WERI-Rb-1 (cell line): Measurements from ENCODE around the gene ZNF248.

Experiments
- DNase-seq: peaks from one replicate; pipeline ENCODE4 v3.0.0-alpha.2; 2020
- H3K27ac ChIP-seq: fragments of 250-450 bp; sonication (Bioruptor Pico); 2 replicates; pipeline ENCODE4 v1.5.1; 2020; ENCODE audit warnings: mild to moderate bottlenecking, moderate library complexity
- H3K27me3 ChIP-seq: fragments of 250-450 bp; sonication (Bioruptor Pico); 2 replicates; pipeline ENCODE4 v1.5.1; 2021; ENCODE audit warnings: mild to moderate bottlenecking, low read depth, moderate library complexity; ENCODE audit not compliant: insufficient read depth, severe bottlenecking
- H3K36me3 ChIP-seq: fragments of 250-450 bp; sonication (Bioruptor Pico); 2 replicates; pipeline ENCODE4 v1.5.1; 2020; ENCODE audit warnings: mild to moderate bottlenecking, moderate library complexity
- H3K4me3 ChIP-seq: 2 replicates; pipeline ENCODE4 v1.5.1; 2011; ENCODE audit warnings: low read depth, mild to moderate bottlenecking, control low read depth, low read length
- H3K9me3 ChIP-seq: fragments of 250-450 bp; sonication (Bioruptor Pico); 2 replicates; pipeline ENCODE4 v1.5.1; 2021; ENCODE audit warnings: mild to moderate bottlenecking, moderate library complexity; ENCODE audit not compliant: severe bottlenecking
- TF ChIP-seq, protein P1 (sequence below): IDR thresholded peaks from 2 replicates; pipeline ENCODE4 v1.5.1; 2011; ENCODE audit warnings: low read depth, mild to moderate bottlenecking, control low read depth, inconsistent platforms, low read length

Gene ZNF248

DNA sequence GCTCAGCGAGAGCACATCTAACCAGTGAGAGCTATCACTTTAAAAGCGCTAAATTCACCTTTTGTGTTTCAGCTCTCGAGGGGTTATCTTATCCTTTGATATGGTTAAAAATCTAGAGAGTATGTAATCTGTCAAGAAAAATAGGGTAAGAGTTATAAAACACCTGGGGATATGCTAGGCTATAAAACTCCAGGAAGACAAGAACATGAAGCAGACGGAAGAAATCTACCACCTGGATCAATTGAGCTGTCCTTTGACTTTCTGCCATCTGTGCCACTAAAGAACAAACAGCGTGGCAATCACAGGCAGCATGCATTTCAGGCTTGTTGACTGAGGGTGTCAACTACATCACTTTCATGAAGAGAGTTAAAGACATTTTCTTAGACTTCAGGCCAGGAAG lies 83.1 kb downstream of the ZNF248 start:
- H3K27me3 ChIP-seq, result no peaks in the 10 kb centered on the region
- no peak overlapping the region for H3K27ac ChIP-seq
- TF ChIP-seq, protein P1, sequence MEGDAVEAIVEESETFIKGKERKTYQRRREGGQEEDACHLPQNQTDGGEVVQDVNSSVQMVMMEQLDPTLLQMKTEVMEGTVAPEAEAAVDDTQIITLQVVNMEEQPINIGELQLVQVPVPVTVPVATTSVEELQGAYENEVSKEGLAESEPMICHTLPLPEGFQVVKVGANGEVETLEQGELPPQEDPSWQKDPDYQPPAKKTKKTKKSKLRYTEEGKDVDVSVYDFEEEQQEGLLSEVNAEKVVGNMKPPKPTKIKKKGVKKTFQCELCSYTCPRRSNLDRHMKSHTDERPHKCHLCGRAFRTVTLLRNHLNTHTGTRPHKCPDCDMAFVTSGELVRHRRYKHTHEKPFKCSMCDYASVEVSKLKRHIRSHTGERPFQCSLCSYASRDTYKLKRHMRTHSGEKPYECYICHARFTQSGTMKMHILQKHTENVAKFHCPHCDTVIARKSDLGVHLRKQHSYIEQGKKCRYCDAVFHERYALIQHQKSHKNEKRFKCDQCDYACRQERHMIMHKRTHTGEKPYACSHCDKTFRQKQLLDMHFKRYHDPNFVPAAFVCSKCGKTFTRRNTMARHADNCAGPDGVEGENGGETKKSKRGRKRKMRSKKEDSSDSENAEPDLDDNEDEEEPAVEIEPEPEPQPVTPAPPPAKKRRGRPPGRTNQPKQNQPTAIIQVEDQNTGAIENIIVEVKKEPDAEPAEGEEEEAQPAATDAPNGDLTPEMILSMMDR, result no peak
- no peak overlapping the region for H3K4me3 ChIP-seq
- no peaks in the 10 kb centered on the region for H3K36me3 ChIP-seq
- DNase-seq, result no peak
- no peaks in the 10 kb centered on the region for H3K9me3 ChIP-seq

DNA sequence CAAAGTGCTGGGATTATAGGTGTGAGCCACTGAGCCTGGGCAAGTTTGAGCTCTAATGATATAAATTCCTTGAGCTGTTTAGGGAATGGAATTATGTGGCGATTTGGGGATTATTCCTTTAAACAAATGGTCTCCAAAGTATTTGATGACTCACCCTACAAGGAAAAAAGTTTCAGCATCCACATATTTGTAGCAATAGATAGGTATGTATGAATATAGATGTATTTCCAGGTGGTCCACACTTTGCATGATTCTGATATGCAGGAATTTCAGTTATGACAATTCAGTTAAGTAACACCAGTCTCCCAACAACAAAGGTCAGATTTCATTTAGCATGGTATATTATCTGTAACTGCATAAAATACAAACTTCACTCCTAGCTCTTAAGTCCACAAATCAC lies 92.2 kb downstream of the ZNF248 start:
- Histone ChIP-seq H3K27me3 (no peaks in the 10 kb centered on the region), H3K4me3 (no peak overlapping the region), H3K9me3 (peaks cover 8% of the 10 kb centered on the region), H3K36me3 (no peaks in the 10 kb centered on the region), H3K27ac (no peak overlapping the region)
- no peak for DNase-seq
- TF ChIP-seq, protein P1, result no peak

DNA sequence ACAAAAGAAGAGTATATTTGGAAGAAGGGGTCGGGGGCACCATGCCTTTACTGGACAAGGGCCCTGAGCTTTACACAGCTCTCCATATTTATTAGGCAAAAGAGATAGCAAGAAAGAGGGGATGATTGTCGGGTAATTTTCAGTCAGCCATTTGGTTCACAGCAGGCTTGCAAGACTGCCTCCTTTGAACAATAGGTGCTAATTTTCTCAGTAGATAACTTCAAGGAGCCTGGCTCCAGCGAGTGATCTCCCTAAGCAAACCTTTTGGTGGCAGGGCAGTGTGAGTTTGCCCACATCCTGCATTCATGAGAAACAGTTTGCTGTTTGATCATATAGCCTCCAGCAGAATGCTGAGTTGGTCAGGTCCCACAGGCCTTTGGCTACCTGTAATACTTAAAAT lies 94.3 kb downstream of the ZNF248 start:
- Histone ChIP-seq H3K9me3 (peaks cover 8% of the 10 kb centered on the region), H3K27ac (no peak overlapping the region), H3K27me3 (no peaks in the 10 kb centered on the region), H3K4me3 (no peak overlapping the region), H3K36me3 (no peaks in the 10 kb centered on the region)
- TF ChIP-seq, protein P1, result no peak
- DNase-seq, result no peak

DNA sequence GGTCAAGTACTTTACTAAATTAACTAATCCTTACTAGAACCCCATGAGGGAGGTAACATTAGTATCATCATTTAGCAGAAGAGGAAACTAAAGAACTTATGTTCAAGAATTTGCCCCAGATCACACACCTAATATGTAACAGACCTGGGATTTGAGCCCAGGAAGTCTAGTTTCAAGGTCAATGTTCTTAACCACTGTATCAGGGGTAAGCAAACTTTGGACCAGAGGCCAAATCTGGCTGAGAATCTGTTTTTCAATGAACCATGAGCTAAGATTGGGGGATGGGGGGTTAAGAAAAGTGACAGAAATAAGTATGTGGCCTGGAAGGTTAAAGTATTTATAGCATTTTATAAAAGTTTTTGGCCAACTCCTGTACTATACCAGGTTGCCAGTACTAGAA lies 95.1 kb downstream of the ZNF248 start:
- Histone ChIP-seq H3K36me3 (no peaks in the 10 kb centered on the region), H3K27ac (no peak overlapping the region), H3K4me3 (no peak overlapping the region), H3K27me3 (no peaks in the 10 kb centered on the region), H3K9me3 (peaks cover 8% of the 10 kb centered on the region)
- TF ChIP-seq, protein P1, result no peak
- no peak for DNase-seq

DNA sequence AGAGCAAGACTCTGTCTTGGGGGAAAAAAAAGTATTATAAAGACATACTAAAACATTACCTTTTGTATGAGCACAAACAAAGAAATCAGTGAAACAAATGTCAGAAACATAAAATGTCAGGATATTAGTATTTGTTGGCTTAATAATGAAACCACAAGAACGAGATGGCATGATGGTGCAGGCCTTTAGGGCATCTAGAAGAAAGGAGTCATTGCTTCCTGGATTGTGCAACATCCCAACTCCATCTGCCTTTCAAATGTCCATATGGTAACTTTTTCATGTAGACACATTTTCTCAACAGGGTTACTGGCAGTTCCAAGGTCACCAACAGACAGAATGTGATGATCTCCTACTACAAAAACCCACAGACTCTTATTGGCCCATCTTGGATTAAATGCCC lies 96.6 kb downstream of the ZNF248 start:
- H3K9me3 ChIP-seq, result peaks cover 8% of the 10 kb centered on the region

DNA sequence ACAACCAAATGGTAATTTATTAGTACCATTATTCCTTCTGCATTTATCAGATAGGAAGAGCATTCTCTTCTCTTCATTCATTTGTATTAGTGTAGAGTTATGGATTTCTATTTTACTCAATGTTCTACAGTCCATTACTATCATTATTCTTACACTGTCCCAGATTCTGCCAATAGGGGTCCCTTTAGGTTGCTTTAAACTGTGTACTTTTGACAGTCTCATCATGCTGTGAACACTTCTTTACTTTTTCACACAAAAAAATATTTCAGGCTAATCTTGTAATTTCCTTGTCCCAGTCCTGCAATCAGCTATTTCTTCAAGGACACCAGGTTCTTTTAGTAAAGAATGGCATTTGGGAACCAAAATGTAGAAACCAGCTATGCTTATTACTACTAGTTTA lies 99.3 kb downstream of the ZNF248 start:
- Histone ChIP-seq H3K27me3 (no peaks in the 10 kb centered on the region), H3K27ac (no peak overlapping the region), H3K4me3 (no peak overlapping the region), H3K9me3 (no peaks in the 10 kb centered on the region), H3K36me3 (no peaks in the 10 kb centered on the region)
- DNase-seq, result no peak
- TF ChIP-seq, protein P1, result no peak

More for the DNA sequence above, 96.6 kb downstream of the ZNF248 start:
- no peaks in the 10 kb centered on the region for H3K27me3 ChIP-seq
- no peak overlapping the region for H3K27ac ChIP-seq
- DNase-seq, result no peak
- H3K4me3 ChIP-seq, result no peak overlapping the region
- TF ChIP-seq, protein P1, result no peak
- no peaks in the 10 kb centered on the region for H3K36me3 ChIP-seq
